EH (cell line): ENCODE results near the gene SBNO2.

Experiments
- DNase-seq: peaks from one replicate; pipeline ENCODE4 v3.0.0-alpha.2; 2015; ENCODE audit warnings: low read depth

Gene SBNO2

GRCh38 chr19:1105008-1105872 is 68.8 kb downstream of the SBNO2 start:
- DNase-seq = peak; percentile 58

DNA sequence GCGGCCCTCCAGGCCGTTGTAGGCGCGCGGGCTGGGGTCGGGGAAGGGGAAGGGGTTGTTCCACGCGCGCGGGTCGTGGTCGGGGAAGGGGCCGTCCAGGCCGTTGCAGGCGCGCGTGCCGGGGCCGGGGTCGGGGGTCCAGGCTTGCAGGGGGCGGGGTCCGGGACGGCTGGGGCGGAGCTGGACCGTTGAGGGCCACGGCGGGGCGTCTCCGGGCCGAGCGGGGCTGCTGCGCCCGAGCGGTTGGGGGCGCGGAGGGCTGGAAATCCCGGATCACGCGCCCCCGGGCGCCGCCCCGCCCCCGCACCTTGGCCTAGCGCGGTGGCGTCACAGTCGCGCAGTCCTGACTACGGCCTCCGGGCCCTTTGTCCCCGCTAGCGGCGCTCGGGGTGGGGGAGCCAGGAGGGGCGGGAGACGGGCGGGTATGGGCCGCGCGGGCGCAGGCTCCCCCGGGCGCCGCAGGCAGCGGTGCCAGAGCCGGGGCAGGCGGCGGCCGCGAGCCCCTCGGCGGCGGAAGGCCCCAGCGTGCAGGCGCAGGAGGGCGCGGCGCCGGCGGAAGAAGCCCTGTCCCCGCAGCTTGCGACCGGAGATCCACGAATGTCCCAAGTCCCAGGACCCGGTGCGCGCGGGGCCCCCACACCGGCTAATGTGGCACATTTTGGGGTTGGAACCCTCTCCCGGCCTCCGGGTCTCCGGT is 69.6 kb downstream of the SBNO2 start:
- peak; percentile 71 for DNase-seq

DNA sequence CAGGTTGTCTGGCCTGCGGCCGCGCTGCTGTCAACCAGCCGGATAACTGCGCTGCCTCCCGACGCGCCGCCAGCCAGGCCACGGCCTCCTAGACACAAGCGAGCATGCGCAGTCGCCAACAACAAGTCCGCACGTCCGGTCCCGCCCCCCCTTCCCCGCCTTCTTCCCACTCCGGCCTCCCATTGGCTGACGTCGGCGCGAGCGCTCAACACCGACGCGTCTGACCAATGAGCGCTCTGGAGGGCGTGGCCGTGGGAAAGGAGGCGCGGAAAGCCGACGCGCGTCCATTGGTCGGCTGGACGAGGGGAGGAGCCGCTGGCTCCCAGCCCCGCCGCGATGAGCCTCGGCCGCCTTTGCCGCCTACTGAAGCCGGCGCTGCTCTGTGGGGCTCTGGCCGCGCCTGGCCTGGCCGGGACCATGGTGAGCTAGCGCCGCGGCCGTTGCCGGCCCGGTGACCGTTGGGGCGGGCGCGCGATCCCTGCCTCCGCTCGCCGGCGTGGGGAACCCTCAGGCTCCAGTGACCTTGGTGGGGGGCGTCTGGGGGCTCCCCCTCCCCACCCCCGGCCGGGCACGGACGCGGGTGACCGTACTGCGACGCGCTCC is 70.3 kb downstream of the SBNO2 start, which contains the start of gene GPX4:
Gene GPX4, plus strand, starts transcription at position 287 of the 603 bp plus-strand sequence. Its CDS starts 50 bp downstream, at position 337.
- peak; percentile 99 for DNase-seq

GRCh38 chr19:1103132-1103707 is 70.8 kb downstream of the SBNO2 start:
- peak; percentile 46 for DNase-seq

DNA sequence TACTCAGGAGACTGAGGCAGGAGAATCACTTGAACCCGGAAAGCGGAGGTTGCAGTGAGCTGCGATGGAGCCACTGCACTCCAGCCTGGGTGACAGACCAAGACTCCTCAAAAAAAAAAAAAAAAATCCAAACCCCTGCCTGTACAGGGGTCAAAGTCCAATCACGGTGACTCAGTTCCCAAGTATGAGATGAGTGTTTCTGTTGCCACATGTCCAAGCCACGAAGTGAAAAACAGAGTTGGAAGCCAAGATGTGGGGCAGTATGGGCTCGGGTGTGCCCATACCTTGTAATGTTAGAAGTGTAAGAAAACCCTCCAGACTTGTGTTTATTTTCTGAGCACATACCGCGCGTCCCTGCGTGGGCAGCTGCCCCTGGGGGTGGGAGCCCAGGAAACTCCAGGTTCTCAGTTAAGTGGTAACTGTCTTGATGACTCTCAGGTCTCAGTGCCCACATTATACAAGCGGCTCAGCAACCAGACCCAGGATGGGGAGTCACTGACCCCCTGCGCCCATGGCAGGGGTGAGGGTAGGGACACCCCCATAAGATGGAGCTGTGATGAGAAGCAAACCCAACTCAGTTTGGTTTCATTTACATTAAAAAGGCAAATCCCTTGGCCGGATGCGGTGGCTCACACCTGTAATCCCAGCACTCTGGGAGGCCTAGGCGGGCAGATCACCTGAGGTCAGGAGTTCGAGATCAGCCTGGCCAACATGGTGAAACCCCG is 71.5 kb downstream of the SBNO2 start:
- peak; percentile 100 for DNase-seq

- DNase-seq = no peak
Observed at GRCh38 chr19:1101337-1101698, 72.8 kb downstream of the SBNO2 start.

DNA sequence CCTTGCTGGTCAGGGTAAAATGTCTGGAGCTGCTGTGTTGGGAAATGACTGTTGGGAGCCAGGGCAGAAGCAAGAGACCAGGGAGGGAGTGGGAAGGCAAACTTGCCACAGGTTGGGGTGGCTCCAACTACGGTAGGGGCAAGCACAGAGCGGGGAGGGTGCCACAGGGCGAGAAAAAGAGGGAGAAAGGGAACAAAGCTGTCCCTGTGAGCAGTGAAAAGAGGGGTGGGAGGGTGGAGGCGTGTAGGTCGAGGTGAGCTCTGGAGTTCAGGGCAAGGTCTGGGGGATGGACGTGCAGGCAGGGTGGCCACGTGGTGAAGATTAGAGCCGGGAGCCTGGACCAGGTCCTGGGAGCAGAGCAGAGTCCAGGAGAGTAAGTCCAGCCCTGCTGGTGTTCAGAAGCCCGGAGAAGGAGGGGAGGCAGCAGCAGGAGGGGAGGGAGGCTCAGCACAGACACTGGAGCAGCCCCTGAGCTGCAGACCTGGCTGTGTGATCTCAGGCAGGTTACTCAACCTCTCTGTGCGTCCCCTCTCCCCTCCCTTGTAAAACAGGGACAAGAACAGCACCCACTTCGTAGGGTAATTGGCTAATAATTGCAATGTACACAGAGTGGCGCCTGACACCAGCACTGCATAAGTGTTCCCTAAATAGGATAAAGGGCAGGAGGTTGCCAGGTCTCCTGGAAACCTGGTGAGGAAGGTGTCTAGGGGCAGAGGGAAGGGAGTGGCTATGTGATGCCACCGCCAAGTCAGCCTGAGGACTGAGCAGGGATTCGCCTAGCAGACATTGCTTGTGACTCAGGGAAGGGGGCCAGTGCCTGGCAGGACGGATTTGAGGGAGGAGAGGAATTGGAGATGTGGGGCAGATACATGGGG is 75.7 kb downstream of the SBNO2 start:
- DNase-seq = peak; percentile 35

DNA sequence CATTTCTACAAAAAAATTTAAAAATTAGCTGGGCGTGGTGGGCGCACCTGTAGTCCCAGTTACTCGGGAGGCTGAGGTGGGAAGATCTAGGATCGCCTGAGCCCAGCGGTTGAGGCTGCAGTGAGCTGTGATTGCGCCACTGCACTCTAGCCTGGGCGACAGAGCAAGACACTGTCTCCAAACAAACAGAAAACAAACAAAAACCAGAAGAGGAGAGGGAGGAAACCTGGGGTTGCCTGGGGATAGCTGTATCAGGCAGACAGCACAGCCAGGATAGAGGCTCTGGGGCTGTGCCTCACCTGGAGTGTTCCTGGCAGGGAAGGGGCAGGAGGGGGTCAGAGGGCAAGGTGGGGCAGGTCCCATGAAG is 76.3 kb downstream of the SBNO2 start:
- no peak for DNase-seq

GRCh38 chr19:1094978-1095701 is 78.9 kb downstream of the SBNO2 start, which contains the start of gene POLR2E:
Gene POLR2E, minus strand, starts transcription at chr19:1095375. Its CDS starts 60 bp downstream, at chr19:1095315.
- DNase-seq = peak; percentile 98

GRCh38 chr19:1094655-1094977 is 79.5 kb downstream of the SBNO2 start:
- no peak for DNase-seq

- no peak for DNase-seq
Observed at GRCh38 chr19:1093811-1094553, 80.1 kb downstream of the SBNO2 start.

DNA sequence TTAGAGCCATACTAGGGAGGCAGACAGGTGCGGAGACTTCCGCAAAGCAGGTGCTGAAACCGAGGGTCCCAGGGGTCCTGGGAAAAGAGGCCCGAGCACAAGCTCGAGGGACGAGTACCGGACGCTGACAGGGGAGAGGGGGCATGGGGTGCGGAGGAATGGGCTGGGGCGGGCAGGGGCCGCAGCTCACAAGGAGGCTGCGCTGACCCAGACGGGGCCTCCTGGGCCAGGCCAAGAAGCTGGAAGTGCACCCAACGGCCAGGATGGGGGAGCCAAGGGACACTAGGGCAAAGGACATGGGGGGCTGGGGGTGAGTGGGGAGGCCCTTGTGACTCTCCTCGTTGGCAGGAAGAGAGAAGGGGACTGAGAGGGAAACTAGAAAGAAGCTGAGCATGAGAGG is 80.7 kb downstream of the SBNO2 start:
- DNase-seq = no peak

DNA sequence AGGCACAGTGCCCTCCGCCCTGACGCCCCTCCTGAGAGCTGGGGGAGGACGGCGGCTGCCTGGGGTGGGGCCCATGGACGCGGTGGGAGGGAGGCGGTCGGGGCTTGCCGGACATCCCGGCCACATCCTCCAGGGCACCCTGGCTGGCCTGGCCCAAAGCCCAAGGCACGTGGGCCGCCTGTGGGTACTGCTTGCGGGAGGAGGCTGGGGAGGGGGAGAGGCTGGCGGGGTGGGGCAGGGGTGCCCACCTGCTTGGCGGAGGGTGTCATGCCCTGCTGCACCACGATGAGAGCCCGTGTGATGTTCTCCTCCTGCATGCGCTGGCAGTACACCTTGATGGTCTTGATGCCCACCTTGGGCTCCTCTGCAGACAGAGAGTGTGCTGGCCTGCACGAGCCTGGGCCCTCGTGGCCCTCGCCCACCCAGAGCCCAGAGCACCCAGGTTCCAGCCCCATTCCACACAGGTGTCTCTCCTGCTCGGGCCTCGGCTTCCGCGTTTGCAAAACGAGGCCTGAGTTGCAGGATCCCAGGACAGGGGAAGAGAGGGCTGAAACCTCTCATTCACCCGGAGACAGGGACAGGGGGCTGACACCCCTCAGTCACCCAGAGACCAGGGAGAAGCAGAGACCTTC is 82.4 kb downstream of the SBNO2 start:
- DNase-seq = no peak

DNA sequence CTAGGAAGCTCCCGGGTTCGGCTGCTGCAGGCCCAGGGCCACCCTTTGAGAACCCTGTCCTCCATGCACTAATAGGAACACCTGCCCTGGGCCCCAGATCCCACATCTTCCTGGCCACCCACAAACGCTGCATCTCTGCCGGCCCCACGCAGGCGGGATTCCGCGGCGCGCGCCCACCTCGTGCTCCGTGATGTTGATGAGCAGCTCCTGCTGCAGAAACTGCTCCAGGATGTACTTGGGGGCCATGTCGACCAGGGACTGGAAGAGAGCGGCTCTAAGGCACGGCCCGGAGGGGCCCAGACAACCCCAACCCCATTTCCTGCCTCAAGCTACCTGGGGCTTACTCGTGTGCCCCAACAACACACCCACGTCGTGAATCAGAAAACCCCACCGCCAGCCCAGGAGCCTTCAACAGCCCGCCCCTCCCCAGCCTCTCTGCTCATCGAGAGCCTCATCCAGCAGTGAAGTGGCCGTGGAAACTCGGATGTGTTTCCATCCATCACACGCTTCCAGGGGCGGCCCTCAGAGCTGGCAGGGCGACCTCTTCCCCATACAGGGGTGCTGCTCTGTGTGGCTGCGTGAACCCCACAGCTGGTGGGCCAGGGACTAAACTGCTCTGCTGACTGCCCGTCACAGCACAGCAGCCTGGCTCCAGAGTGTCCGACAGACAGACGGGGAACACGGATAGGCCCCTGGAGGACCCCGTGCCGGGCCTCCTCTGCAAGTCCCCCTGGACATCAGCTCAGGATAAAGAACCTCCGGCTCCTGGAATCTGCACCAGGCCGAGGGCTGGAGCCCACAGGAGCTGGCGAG is 83.1 kb downstream of the SBNO2 start:
- no peak for DNase-seq

DNA sequence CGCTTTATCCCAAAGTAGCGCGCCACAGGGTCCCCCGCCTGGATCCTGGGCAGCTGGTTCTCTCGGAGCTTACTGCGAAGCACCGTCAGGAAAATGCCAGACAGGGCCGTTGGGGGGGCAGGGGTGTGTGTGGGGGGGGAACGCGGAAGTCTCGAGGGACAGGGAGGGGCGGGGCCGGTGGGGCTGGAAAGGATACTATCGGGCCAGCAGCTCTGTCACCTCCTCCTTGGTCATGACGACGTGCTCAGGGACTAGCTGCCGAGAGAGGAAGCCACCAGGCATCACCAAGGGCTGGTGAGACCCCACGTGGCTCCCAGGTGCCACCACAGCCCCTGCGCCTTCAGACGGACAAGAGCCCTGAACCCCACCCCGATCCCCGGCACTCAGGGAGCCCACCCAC is 84.2 kb downstream of the SBNO2 start:
- DNase-seq = no peak

- no peak for DNase-seq
Observed at GRCh38 chr19:1089126-1089771, 84.8 kb downstream of the SBNO2 start.

DNA sequence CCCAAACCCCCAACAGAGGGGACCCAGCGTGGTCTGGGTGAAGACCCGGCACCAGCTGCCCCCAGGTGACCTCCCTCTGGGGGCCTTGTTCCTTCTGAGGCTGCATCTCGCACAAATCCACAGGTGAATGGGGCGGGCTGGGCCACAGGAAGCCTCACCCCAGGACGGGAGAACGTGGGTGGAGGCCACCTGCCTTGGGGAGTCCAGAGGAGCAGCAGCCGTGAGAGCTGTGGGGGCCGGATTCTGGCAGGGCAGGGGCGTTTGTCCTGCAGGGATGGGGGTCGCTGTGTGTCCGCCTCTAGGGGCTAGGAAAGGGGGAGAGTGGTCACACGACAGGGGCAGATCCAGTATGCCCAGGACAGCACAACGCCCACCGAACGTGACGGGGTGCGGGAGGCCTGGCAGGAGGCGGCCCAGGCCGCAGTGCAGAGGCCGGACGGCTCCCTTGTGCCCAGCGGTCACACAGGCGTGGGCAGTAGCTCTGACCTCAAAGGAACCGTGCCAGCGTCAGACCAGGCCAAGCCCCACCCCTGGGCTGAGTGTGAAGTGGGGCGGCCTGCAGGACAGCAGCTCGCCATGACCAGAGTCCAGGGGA is 85.6 kb downstream of the SBNO2 start:
- DNase-seq = no peak
